Activated T-cell treated with anti-CD3 and anti-CD28 coated beads, Interleukin-2, amount 50 U/mL, for 1 hour (primary cell): ENCODE results near the gene BRCA2.
"Not testable (repeated sequence)": the region's sequence is repeated elsewhere in the genome, so short reads cannot be mapped to it uniquely, and the experiment has no call there.

ENCODE experiments used
- DNase-seq: peaks from one replicate; pipeline ENCODE4 v3.0.0-alpha.2; 2020

BRCA2 gene

GRCh38 chr13:32310134-32310706 lies 5.1 kb upstream of the BRCA2 start:
- DNase-seq: no peak

- no peak for DNase-seq
Observed at GRCh38 chr13:32311188-32311897, 4.0 kb upstream of the BRCA2 start.

GRCh38 chr13:32314271-32315237 lies 754 bp upstream of the BRCA2 start:
- no peak for DNase-seq

DNA sequence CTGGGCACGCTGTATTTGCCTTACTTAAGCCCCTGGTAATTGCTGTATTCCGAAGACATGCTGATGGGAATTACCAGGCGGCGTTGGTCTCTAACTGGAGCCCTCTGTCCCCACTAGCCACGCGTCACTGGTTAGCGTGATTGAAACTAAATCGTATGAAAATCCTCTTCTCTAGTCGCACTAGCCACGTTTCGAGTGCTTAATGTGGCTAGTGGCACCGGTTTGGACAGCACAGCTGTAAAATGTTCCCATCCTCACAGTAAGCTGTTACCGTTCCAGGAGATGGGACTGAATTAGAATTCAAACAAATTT lies 676 bp downstream of the BRCA2 start:
- DNase-seq: no peak

DNA sequence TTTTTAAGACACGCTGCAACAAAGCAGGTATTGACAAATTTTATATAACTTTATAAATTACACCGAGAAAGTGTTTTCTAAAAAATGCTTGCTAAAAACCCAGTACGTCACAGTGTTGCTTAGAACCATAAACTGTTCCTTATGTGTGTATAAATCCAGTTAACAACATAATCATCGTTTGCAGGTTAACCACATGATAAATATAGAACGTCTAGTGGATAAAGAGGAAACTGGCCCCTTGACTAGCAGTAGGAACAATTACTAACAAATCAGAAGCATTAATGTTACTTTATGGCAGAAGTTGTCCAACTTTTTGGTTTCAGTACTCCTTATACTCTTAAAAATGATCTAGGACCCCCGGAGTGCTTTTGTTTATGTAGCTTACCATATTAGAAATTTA lies 1.2 kb downstream of the BRCA2 start:
- no peak for DNase-seq

DNA sequence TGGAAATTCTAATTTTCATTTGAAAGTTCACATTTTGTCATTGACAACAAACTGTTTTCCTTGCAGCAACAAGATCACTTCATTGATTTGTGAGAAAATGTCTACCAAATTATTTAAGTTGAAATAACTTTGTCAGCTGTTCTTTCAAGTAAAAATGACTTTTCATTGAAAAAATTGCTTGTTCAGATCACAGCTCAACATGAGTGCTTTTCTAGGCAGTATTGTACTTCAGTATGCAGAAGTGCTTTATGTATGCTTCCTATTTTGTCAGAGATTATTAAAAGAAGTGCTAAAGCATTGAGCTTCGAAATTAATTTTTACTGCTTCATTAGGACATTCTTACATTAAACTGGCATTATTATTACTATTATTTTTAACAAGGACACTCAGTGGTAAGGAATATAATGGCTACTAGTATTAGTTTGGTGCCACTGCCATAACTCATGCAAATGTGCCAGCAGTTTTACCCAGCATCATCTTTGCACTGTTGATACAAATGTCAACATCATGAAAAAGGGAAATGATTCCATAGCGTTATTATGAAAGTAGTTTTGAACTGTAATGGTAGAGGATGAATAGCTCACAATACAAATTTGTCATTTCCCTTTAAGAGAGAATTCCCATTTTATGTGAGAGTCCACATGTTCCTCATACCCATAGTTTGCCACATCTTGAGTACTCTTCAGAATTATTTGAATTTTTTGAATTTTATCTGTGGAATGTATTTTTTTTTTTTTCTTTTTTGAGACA lies 2.6 kb downstream of the BRCA2 start:
- no peak for DNase-seq

DNA sequence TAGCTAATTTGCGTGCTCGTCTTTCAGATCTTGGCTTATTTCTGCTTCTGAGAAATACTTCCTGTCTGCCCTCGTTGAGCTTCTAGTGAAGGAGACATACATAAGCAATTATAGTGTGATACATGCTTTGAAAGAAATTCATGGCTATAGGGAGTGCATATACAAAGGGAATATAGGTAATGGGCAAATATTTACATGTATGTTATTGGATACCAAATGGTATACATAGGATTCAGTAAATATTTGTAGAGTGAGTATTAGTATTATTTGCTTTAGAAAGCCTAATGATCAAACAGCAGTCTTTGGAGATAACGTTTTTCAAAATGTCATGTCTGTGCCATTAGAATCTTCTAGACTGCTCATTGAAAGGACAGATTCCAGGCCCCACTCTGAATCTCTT lies 5.2 kb downstream of the BRCA2 start:
- no peak for DNase-seq

- DNase-seq: no peak
Observed at GRCh38 chr13:32323912-32324311, 8.6 kb downstream of the BRCA2 start.

DNA sequence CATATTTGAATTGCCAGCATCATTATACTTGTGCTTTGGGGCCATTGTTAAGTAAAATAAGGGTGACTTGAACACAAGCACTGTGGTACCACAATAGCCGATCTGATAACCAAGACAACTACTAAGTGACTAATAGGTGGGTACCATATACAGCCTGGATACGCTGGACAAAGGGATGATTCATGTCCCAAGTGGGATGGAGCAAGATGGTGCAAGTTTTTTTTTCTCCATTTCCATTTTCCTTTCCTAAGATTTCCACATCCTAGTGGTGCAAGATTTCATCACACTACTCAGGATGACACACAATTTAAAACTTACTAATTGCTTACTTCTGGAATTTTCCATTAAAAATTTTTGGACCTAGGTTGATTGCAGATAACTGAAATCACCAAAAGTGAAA lies 15.1 kb downstream of the BRCA2 start:
- no peak for DNase-seq

DNA sequence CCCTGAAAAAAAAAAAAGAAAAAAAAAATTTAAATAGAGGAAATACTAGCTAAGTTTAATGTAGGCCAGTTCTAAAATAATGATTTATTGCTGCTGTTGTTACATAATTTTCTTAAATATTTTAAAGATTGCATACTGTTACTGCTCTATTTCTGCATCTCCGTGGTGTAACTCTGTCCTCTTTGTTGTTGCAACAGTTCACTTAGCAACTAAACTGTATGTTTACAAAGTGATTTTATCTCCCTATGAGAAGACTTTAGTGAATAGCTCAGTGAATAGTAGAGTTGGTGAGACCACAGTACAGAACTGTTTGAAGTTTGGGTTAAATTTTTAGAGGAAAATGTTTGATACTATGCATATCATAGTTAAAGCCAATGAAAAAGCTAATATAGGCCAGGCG lies 19.4 kb downstream of the BRCA2 start:
- no peak for DNase-seq

- DNase-seq: no peak
Observed at GRCh38 chr13:32340914-32341313, 25.6 kb downstream of the BRCA2 start.

GRCh38 chr13:32347651-32348050 lies 32.3 kb downstream of the BRCA2 start:
- DNase-seq: no peak

DNA sequence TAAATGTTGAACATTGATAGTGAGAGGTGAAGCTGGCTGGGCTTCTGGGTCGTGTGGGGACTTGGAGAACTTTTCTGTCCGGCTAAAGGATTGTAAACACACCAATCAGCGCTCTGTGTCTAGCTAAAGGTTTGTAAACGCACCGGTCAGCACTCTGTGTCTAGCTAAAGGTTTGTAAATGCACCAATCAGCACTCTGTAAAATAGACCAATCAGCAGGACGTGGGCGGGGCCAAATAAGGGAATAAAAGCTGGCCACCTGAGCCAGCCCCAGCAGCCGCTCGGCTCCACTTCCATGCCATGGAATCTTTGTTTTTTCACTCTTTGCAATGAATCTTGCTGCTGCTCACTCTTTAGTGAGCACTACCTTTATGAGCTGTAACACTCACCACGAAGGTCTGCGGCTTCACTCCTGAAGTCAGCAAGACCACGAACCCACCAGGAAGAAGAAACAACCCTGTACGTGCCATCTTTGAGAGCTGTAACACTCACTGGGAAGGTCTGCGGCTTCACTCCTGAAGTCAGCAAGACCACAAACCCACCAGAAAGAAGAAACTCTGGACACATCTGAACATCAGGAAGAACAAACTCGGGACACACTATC lies 35.6 kb downstream of the BRCA2 start:
- not testable (repeated sequence) for DNase-seq

DNA sequence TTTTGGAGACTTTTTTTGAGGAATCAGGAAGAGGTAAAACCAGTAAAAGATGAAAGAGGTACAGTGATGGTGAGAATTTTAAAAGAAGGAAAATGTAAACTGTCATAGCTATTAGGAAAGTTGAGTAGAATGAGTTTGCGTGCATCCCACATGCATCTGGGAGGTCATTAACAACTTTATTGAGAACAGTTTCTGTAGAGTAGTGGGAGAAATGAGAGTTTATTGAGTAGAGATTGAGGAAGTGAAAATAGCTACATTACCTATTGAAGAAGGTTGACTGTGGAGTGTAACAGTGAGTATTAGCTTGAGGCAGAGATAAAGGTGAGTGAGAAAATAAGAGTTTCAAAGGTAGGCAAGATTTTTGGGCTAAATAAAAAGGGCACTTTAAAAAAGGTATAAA lies 38.7 kb downstream of the BRCA2 start:
- no peak for DNase-seq

DNA sequence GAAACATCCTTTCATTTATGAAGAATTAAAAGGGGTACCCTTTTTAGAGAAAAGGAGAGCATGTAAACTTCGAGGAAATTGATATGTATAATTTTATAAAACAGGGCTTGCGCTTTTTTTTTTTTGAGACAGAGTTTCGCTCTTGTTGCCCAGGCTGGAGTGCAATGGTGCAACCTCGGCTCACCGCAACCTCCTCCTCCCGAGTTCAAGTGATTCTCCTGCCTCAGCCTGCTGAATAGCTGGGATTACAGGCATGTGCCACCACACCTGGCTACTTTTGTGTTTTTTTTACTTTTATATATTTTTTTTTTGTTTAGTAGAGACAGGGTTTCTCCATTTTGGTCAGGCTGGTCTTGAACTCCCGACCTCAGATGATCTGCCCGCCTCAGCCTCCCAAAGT lies 40.6 kb downstream of the BRCA2 start:
- not testable (repeated sequence) for DNase-seq

- DNase-seq: no peak
Observed at GRCh38 chr13:32362574-32362973, 47.3 kb downstream of the BRCA2 start.

DNA sequence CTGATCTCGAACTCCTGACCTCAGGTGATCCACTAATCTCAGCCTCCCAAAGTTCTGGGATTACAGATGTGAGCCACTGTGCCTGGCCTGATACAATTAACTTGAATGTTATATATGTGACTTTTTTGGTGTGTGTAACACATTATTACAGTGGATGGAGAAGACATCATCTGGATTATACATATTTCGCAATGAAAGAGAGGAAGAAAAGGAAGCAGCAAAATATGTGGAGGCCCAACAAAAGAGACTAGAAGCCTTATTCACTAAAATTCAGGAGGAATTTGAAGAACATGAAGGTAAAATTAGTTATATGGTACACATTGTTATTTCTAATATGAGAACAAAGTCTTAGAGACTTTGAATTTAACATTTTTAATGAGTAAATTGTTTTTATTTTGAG lies 55.5 kb downstream of the BRCA2 start:
- no peak for DNase-seq

- DNase-seq: no peak
Observed at GRCh38 chr13:32376642-32377415, 61.5 kb downstream of the BRCA2 start.

GRCh38 chr13:32378012-32378411 lies 62.7 kb downstream of the BRCA2 start:
- no peak for DNase-seq

GRCh38 chr13:32381539-32381938 lies 66.2 kb downstream of the BRCA2 start:
- DNase-seq: no peak

DNA sequence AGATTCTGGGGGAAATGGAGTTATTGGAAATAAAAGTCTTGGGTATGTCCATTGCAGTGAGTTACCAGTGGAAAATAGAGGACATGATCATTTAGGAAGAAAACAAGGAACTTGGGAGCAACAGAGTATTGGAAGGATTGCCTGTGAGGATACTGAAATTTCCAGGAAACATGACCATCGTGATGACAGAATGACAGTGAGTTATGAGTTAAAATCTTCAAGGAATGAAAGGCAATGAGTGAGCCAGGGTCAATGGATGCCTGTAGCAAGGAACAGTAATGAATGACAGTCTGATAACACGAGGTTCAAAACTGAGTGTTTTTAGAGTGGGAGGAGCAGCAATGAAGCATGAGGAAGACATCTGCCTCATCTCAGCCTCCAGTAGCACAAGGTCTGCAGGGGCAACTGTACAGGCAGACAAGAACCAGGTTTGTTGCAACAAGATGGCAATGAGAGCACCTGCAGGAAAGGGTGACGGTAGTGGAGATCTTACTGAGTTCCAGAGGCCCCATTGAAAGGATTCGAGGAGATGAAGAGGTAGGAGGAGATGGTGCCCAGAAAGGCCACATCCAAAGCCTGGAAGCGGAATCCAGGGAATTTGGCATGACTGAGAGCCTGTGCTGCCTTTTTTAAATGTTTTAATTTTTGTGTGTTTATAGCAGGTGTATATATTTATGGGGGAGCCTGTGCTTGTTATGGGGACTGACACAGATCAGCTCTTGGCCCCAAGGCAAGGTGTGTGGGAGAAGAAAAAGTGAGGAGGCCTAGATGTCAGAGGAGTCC lies 68.7 kb downstream of the BRCA2 start:
- no peak for DNase-seq
